B cell (primary cell): Measurements from ENCODE around the gene LIN52. TPM values are rescaled to one million over a fixed set of nuclear protein-coding genes. Genes with fewer than 3 reads are reported as not detected.

Experiments used
- ATAC-seq: fragments of 200-7000 bp; cut with Tn5 transposase; one replicate; pipeline ENCODE4 v1.10.0; 2021; ENCODE audit warnings: low read depth, mild to moderate bottlenecking, moderate number of reproducible peaks, moderate library complexity
- CTCF ChIA-PET: fragments of 350-600 bp; sonication (Branson Sonifier 250); formaldehyde crosslinking; loops from one replicate; lab custom pipeline; 2021; ENCODE audit warnings: antibody characterized with exemption, inconsistent platforms; lab: Charles Lee
- POLR2A ChIA-PET: fragments of 350-600 bp; sonication (Branson Sonifier 250); formaldehyde crosslinking; loops from one replicate; lab custom pipeline; 2021; ENCODE audit warnings: antibody characterized with exemption; lab: Charles Lee
- DNase-seq: peaks from one replicate; pipeline ENCODE4 v3.0.0; 2013
- H2AFZ ChIP-seq: 2 replicates; pipeline ENCODE4 v1.6.1; 2012; ENCODE audit warnings: mild to moderate bottlenecking, low read depth, low read length; ENCODE audit not compliant: insufficient read depth, poor library complexity, severe bottlenecking
- H3K27ac ChIP-seq, 2 donors: 1 replicate in 1 of 2; 2 replicates in 1 of 2; pipeline ENCODE4 v1.5.1; 2012 to 2013; ENCODE audit warnings: low read length in 2 of 2, mild to moderate bottlenecking in 2 of 2, moderate library complexity in 1 of 2
- H3K27me3 ChIP-seq, 4 experiments: fragments of 200-600 bp in 1 of 4; sonication (generic) in 1 of 4; replicated peaks in 1 of 4; 1 replicate in 2 of 4; 2 replicates in 2 of 4; pipeline versions ENCODE4 v1.6.1 to v1.7.0; 2013 to 2016; ENCODE audit warnings: low read length in 3 of 4, mild to moderate bottlenecking in 2 of 4, mixed read lengths in 1 of 4, moderate library complexity in 1 of 4; ENCODE audit not compliant: insufficient read depth in 4 of 4, control insufficient read depth in 3 of 4; ENCODE audit errors: control extremely low read depth in 1 of 4
- H3K36me3 ChIP-seq, 2 experiments: replicated peaks in 1 of 2; 1 replicate in 1 of 2; 2 replicates in 1 of 2; pipeline versions ENCODE4 v1.6.1 to v1.7.1; 2013; ENCODE audit warnings: low read length in 1 of 2; ENCODE audit not compliant: insufficient read depth in 2 of 2, control insufficient read depth in 1 of 2; ENCODE audit errors: control extremely low read depth in 1 of 2, extremely low read depth in 1 of 2
- H3K4me1 ChIP-seq, 2 donors: fragments of 200-600 bp in 1 of 2; sonication (generic) in 1 of 2; 1 replicate in 1 of 2; 2 replicates in 1 of 2; pipeline versions ENCODE4 v1.5.1 to v1.6.1; 2013 to 2017; ENCODE audit warnings: low read length in 2 of 2; ENCODE audit not compliant: control insufficient read depth in 2 of 2, insufficient read depth in 2 of 2
- H3K4me2 ChIP-seq: replicated peaks from 2 replicates; pipeline ENCODE3; 2012; ENCODE audit warnings: mild to moderate bottlenecking, low read depth, low read length; ENCODE audit not compliant: poor library complexity, severe bottlenecking
- H3K4me3 ChIP-seq, 5 experiments: fragments of 200-600 bp in 1 of 5; sonication (generic) in 1 of 5; 1 replicate in 3 of 5; 2 replicates in 2 of 5; pipeline versions ENCODE4 v1.5.1 to v1.7.0; 2011 to 2016; ENCODE audit warnings: low read length in 4 of 5, mild to moderate bottlenecking in 4 of 5, low read depth in 2 of 5, control low read depth in 1 of 5, moderate library complexity in 1 of 5; ENCODE audit not compliant: insufficient read depth in 1 of 5; ENCODE audit errors: control extremely low read depth in 1 of 5, extremely low read depth in 1 of 5
- H3K79me2 ChIP-seq: fragments of 200-600 bp; sonication (generic); one replicate; pipeline ENCODE4 v1.6.0; 2016; ENCODE audit warnings: low read length; ENCODE audit not compliant: control insufficient read depth, insufficient read depth
- H3K9ac ChIP-seq: fragments of 200-600 bp; sonication (generic); 2 replicates; pipeline ENCODE4 v1.6.1; 2017; ENCODE audit warnings: mild to moderate bottlenecking, low read length, moderate library complexity
- H3K9me3 ChIP-seq, 3 donors: one replicate each; pipeline versions ENCODE4 v1.6.1 to v1.7.1; 2013; ENCODE audit warnings: low read length in 2 of 3; ENCODE audit not compliant: control insufficient read depth in 2 of 3, insufficient read depth in 1 of 3; ENCODE audit errors: control extremely low read depth in 1 of 3
- H4K20me1 ChIP-seq: 2 replicates; pipeline ENCODE4 v1.6.0; 2012; ENCODE audit warnings: mild to moderate bottlenecking, low read length; ENCODE audit not compliant: insufficient read depth, control insufficient read depth, poor library complexity, severe bottlenecking
- H3K27ac Mint-ChIP-seq: one replicate; pipeline ENCODE4 v1.8.0; 2021; ENCODE audit warnings: mixed read lengths
- H3K27me3 Mint-ChIP-seq: one replicate; pipeline ENCODE4 v1.8.0; 2021; ENCODE audit warnings: mixed read lengths
- H3K4me1 Mint-ChIP-seq: one replicate; pipeline ENCODE4 v1.8.0; 2021; ENCODE audit warnings: mixed read lengths
- H3K4me3 Mint-ChIP-seq: one replicate; pipeline ENCODE4 v1.8.0; 2021; ENCODE audit warnings: mixed read lengths
- H3K9me3 Mint-ChIP-seq: one replicate; pipeline ENCODE4 v1.8.0; 2022; ENCODE audit warnings: mixed read lengths; ENCODE audit not compliant: insufficient read depth
- CTCF ChIP-seq: fragments of 200-600 bp; IDR thresholded peaks from one replicate; pipeline ENCODE4 v1.8.0; 2022; ENCODE audit warnings: antibody characterized with exemption, mild to moderate bottlenecking
- EZH2 ChIP-seq: IDR thresholded peaks from 2 replicates; pipeline ENCODE4 v1.6.1; 2012; ENCODE audit warnings: borderline replicate concordance, low read depth, mild to moderate bottlenecking, moderate library complexity, low read length; ENCODE audit not compliant: insufficient read depth, poor library complexity, severe bottlenecking
- WGBS: methylation state at CpG from one replicate; pipeline ENCODE4 v1.1.5; 2013; ENCODE audit warnings: missing lambda C conversion rate; ENCODE audit not compliant: insufficient coverage; 5-methylcytosine and 5-hydroxymethylcytosine counted together
- intact Hi-C: fragments of 100-400 bp; cut with micrococcal nuclease; formaldehyde crosslinking; loops from one replicate; pipeline ENCODE4 v1.10.0; 2022
- polyA plus RNA-seq: library from polyadenylated mRNA; depleted of rRNA; stranded (reverse); fragments of >200 nt; gene quantifications from 2 replicates; pipeline ENCODE4 v1.2.3, GENCODE V29; 2012
- total RNA-seq, 2 donors: library from RNA; stranded (reverse); fragments of 120-200 nt in 1 of 2; gene quantifications; 1 replicate in 1 of 2; 2 replicates in 1 of 2; pipeline versions ENCODE4 v1.2.3 to v1.2.4, GENCODE V29; 2013 to 2022

The LIN52 gene
- total and polyA plus RNA-seq, 2 donors (not counting 1 experiment from before 2014, with no cell fraction given) = 3.9 to 13.1 TPM

GRCh38 chr14:74134484-74134883 lies 49.7 kb downstream of the LIN52 start:
- POLR2A ChIA-PET = no interaction called here
- Histone ChIP-seq H3K27me3 (no peaks in the 10 kb centered on the region), H3K36me3 (no peaks in the 10 kb centered on the region), H4K20me1 (no peaks in the 10 kb centered on the region), H3K9ac (no peak overlapping the region), H3K9me3 (no peaks in the 10 kb centered on the region), H3K79me2 (no peaks in the 10 kb centered on the region), H2AFZ (no peak overlapping the region), H3K4me3 (no peak overlapping the region), H3K27ac (no peak overlapping the region), H3K4me2 (no peak overlapping the region), H3K4me1 (peaks cover 5 to 7% of the 10 kb centered on the region in 2 donors)
- no peaks in the 10 kb centered on the region for H3K9me3 Mint-ChIP-seq
- H3K27ac Mint-ChIP-seq = no peak overlapping the region
- TF ChIP-seq CTCF (no peak), EZH2 (no peak)
- CTCF ChIA-PET = interaction anchor here (0.6 kb wide), 1 partner anchor 29 kb away, joined by 4 read pairs; no protein-coding TSS in a partner anchor
- H3K27me3 Mint-ChIP-seq = no peaks in the 10 kb centered on the region
- ATAC-seq = no peak
- H3K4me3 Mint-ChIP-seq = no peak overlapping the region
- peaks cover 12% of the 10 kb centered on the region for H3K4me1 Mint-ChIP-seq
- intact Hi-C loops = no loop called here
- DNase-seq = no peak

DNA sequence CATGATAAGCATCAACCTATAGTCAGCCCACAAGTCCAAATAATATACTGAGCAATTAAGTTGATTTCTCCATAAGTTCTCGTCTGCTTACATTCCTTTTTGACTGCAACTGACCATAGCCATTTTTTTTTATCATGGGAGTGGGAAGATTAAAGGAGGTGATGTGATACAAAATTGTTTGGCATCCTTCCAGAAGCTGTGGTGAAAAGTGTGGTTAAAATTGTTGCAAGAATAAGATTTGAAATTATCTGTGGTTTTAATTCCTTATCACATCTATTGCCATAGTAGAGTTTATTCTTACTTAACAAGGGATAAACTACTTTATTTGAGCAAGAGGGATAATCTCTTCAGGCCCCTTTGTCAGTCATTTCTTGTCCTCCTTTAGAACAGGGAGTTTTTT lies 50.7 kb downstream of the LIN52 start:
- CTCF ChIA-PET = no interaction called here
- H3K27ac Mint-ChIP-seq = no peak overlapping the region
- Histone ChIP-seq H3K9ac (no peak overlapping the region), H3K4me2 (no peak overlapping the region), H3K4me3 (no peak overlapping the region), H4K20me1 (no peaks in the 10 kb centered on the region), H3K27ac (no peak overlapping the region), H3K9me3 (no peaks in the 10 kb centered on the region), H3K4me1 (peaks cover 9 to 11% of the 10 kb centered on the region in 2 donors), H3K79me2 (no peaks in the 10 kb centered on the region), H2AFZ (no peak overlapping the region), H3K27me3 (no peaks in the 10 kb centered on the region), H3K36me3 (no peaks in the 10 kb centered on the region)
- no peak overlapping the region for H3K4me3 Mint-ChIP-seq
- TF ChIP-seq CTCF (no peak), EZH2 (no peak)
- H3K4me1 Mint-ChIP-seq = peaks cover 16% of the 10 kb centered on the region
- no peak for ATAC-seq
- intact Hi-C loops = no loop called here
- no peaks in the 10 kb centered on the region for H3K9me3 Mint-ChIP-seq
- no peak for DNase-seq
- H3K27me3 Mint-ChIP-seq = no peaks in the 10 kb centered on the region
- no CpG with 5 or more reads among the region's 1 CpG for WGBS
- POLR2A ChIA-PET = no interaction called here
